Sigmoid colon (tissue), 4 donors: ENCODE results near the gene NOP16.

ENCODE experiments used
- CTCF ChIP-seq, 4 experiments: fragments of 450-650 bp in 3 of 4; fragments of 200-600 bp in 1 of 4; IDR thresholded peaks; one replicate each; pipeline ENCODE4 v1.5.1; 2016 to 2019; ENCODE audit warnings: antibody characterized with exemption in 4 of 4, mild to moderate bottlenecking in 3 of 4, moderate library complexity in 2 of 4
- EP300 ChIP-seq, 4 donors: sonication (generic); formaldehyde crosslinking; IDR thresholded peaks; one replicate each; pipeline ENCODE4 v1.6.1; 2017; ENCODE audit warnings: antibody characterized with exemption in 4 of 4
- POLR2A ChIP-seq, 2 donors: fragments of 450-650 bp; IDR thresholded peaks; one replicate each; pipeline ENCODE4 v1.6.1; 2016; ENCODE audit warnings: antibody characterized with exemption in 2 of 2, mild to moderate bottlenecking in 2 of 2, moderate library complexity in 2 of 2
- POLR2AphosphoS5 ChIP-seq, 4 donors: sonication (generic); formaldehyde crosslinking; IDR thresholded peaks; one replicate each; pipeline ENCODE4 v1.6.1; 2017; ENCODE audit warnings: antibody characterized with exemption in 4 of 4

GRCh38 chr5:176381423-176381822, 7.0 kb downstream of the NOP16 start:
- TF ChIP-seq CTCF (IDR thresholded peaks at IDR 0.05) (no peak), POLR2A (IDR thresholded peaks at IDR 0.05) (no peak), EP300 (IDR thresholded peaks at IDR 0.05) (no peak), POLR2AphosphoS5 (IDR thresholded peaks at IDR 0.05) (peak in 2 of 4 donors; percentile 33 to 59)
